Lower lobe of right lung (tissue), 2 donors: Measurements from ENCODE around the gene SSH2. TPM values are rescaled to one million over a fixed set of nuclear protein-coding genes. Genes with fewer than 3 reads are reported as not detected.

ENCODE experiments used
- ATAC-seq, 2 donors: fragments of 200-7000 bp; cut with Tn5 transposase; one replicate each; pipeline ENCODE4 v1.9.1; 2020 to 2022; ENCODE audit warnings: mild to moderate bottlenecking in 2 of 2, moderate library complexity in 2 of 2
- DNase-seq: peaks from one replicate; pipeline ENCODE4 v3.0.0-alpha.2; 2020
- H3K27ac ChIP-seq: fragments of 200-600 bp; one replicate; pipeline ENCODE4 v1.8.0; 2022
- H3K27me3 ChIP-seq: fragments of 200-600 bp; one replicate; pipeline ENCODE4 v1.8.0; 2022; ENCODE audit warnings: low read depth
- H3K36me3 ChIP-seq: fragments of 200-600 bp; one replicate; pipeline ENCODE4 v1.8.0; 2022; ENCODE audit warnings: mild to moderate bottlenecking
- H3K4me1 ChIP-seq: fragments of 200-600 bp; one replicate; pipeline ENCODE4 v1.8.0; 2022
- H3K4me3 ChIP-seq: fragments of 200-600 bp; one replicate; pipeline ENCODE4 v1.8.0; 2022; ENCODE audit warnings: mild to moderate bottlenecking
- H3K9me3 ChIP-seq: fragments of 200-600 bp; one replicate; pipeline ENCODE4 v1.8.0; 2022
- intact Hi-C: fragments of 100-400 bp; cut with DNase I; formaldehyde crosslinking; loops from one replicate; pipeline ENCODE4 v1.11.0; 2022
- total RNA-seq: library from RNA; stranded (reverse); fragmentation: NEBNext Ultra II Directional; extraction: Animal tissue kit (Norgen Biotek cat#: 25700); gene quantifications from one replicate; pipeline ENCODE4 v1.2.1, GENCODE V29; 2021
- TF ChIP-seq, protein P1 (sequence below): fragments of 200-600 bp; IDR thresholded peaks from one replicate; pipeline ENCODE4 v1.8.0; 2022; ENCODE audit warnings: antibody characterized with exemption, mild to moderate bottlenecking
- donor health status: DM: no; HTN: yes; CAD: no; lungs with severe emphysema.

Gene SSH2
- total RNA-seq, 1 donor from 2014 or later: 105 TPM

DNA sequence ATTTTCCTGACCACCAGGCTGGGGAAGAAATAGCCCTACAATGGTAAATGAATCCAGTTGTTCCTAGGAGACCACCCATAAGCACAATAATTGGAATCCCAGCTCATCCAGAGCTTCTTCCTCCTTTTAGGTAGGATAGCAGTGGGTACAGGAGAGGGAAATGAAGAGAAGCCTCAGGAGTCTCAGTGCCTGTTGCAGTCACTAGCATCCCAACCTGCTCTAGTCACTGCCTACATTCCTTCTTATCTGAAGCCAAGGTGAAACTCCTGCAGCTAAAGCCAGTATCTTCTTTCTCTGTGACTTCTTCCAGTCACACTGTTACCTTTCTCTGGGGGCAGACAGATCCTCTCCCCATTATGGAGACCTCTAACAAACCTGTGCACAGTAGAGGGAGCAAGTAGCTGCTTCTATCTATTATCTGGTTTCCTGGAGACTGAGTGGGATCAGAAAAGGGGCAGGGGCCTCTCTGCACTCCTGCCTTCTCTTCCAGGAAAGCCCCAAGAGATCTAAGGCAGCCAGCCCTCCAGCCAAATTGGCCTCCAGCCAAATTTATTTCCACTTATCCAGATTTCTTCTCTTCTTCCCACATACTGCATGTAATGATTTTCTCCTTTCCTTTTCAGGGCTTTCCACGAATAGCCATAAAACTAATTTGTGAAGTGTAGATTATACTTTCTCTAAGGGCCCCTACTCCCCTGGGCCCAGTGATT, 85.5 kb downstream of the SSH2 start:
- no peaks in the 10 kb centered on the region for H3K36me3 ChIP-seq
- no peak overlapping the region for H3K27ac ChIP-seq
- TF ChIP-seq, protein P1, sequence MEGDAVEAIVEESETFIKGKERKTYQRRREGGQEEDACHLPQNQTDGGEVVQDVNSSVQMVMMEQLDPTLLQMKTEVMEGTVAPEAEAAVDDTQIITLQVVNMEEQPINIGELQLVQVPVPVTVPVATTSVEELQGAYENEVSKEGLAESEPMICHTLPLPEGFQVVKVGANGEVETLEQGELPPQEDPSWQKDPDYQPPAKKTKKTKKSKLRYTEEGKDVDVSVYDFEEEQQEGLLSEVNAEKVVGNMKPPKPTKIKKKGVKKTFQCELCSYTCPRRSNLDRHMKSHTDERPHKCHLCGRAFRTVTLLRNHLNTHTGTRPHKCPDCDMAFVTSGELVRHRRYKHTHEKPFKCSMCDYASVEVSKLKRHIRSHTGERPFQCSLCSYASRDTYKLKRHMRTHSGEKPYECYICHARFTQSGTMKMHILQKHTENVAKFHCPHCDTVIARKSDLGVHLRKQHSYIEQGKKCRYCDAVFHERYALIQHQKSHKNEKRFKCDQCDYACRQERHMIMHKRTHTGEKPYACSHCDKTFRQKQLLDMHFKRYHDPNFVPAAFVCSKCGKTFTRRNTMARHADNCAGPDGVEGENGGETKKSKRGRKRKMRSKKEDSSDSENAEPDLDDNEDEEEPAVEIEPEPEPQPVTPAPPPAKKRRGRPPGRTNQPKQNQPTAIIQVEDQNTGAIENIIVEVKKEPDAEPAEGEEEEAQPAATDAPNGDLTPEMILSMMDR: no peak
- no peaks in the 10 kb centered on the region for H3K4me1 ChIP-seq
- intact Hi-C loops: no loop called here
- no peak for DNase-seq
- no peak for ATAC-seq
- H3K27me3 ChIP-seq: no peaks in the 10 kb centered on the region
- H3K4me3 ChIP-seq: no peak overlapping the region
- no peaks in the 10 kb centered on the region for H3K9me3 ChIP-seq

DNA sequence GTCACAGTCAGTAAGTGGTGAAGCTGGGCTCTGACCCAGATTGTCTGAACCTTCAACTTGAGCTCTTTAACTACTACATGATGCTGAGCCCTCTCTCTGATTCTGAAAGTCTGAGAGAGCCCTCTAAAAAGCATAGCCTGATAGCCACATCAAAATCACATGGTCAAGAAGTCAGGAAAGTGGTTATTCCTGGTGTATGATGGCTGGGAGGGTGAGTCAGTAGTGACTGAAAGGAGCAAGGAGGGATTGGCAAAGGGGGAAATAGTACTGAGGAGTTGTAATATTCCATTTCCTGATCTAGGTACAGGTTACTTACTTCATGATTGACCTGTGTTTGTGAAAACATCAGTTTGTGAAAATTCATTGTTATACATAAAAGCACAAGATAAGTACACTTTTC, 89.1 kb downstream of the SSH2 start:
- H3K9me3 ChIP-seq: no peaks in the 10 kb centered on the region
- no peaks in the 10 kb centered on the region for H3K36me3 ChIP-seq
- H3K27me3 ChIP-seq: no peaks in the 10 kb centered on the region
- ATAC-seq (no peak), DNase-seq (no peak)
- intact Hi-C loops: no loop called here
- H3K27ac ChIP-seq: no peak overlapping the region
- H3K4me1 ChIP-seq: no peaks in the 10 kb centered on the region
- no peak overlapping the region for H3K4me3 ChIP-seq
- TF ChIP-seq, protein P1: no peak

DNA sequence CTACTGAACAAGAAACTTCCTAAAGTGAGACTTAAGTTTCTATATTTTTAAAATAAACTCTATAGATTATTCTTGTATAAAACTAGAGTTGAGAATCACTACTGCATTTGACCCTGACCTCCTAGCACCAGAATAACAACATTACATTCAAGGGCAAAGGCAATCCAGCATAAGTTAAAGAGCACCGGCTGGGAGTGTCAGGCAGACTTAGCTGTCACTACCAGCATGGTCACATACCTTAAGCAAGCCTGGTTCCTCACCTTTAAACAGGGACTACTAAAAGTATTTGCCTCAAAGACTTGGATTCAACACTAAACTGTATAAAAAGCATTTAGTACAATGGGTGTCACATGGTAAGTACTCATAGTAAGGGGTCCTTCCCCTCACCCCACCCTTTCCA, 90.4 kb downstream of the SSH2 start:
- Histone ChIP-seq H3K27me3 (no peaks in the 10 kb centered on the region), H3K36me3 (no peaks in the 10 kb centered on the region), H3K9me3 (no peaks in the 10 kb centered on the region), H3K4me1 (no peaks in the 10 kb centered on the region), H3K4me3 (no peak overlapping the region), H3K27ac (no peak overlapping the region)
- intact Hi-C loops: no loop called here
- no peak for DNase-seq
- TF ChIP-seq, protein P1: no peak
- no peak for ATAC-seq

DNA sequence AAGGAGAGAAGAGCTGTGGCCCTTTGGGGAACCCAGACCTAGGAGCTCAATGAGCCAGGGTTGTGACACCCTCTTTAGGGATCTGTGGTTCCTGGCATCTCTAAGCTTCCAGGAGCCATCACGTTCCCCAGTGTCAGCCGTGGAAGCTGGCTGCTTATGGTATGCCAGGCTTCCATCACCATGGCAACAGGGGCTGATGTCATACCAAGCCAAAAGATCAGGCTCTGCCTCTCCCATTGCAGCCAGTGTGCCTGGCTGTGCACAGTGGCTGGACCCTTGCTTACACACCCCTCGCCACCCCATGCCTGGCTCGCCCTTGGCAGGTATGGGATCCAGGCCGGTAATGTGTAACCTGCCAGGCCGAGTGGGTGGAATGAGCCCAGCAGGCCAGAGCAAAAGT, 91.1 kb downstream of the SSH2 start:
- Histone ChIP-seq H3K27ac (no peak overlapping the region), H3K4me3 (no peak overlapping the region), H3K27me3 (no peaks in the 10 kb centered on the region), H3K36me3 (no peaks in the 10 kb centered on the region), H3K4me1 (no peaks in the 10 kb centered on the region), H3K9me3 (no peaks in the 10 kb centered on the region)
- intact Hi-C loops: no loop called here
- peak; percentile 42 to 64 for ATAC-seq
- peak; percentile 45 for DNase-seq
- TF ChIP-seq, protein P1: no peak

DNA sequence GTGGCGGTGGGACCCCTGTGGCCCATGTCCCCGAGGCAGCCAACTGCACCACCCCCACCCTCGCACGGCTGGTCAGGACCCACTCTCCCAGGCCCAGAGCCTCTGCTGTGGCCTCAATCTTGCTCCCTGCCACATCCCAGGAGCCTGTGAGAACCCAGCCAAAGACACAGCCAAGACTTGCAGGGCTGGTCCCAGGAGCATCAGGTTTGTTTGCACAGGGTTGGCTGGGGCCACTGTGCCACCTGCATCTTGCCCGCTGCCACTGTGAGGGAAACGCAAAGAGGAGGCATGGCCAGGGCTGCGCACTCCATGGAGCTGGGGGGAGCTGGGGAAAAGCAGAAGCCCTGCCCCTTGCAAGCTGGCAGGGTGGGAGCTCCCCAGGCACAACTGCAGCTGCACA, 92.5 kb downstream of the SSH2 start:
- Histone ChIP-seq H3K9me3 (no peaks in the 10 kb centered on the region), H3K27me3 (no peaks in the 10 kb centered on the region), H3K36me3 (no peaks in the 10 kb centered on the region), H3K27ac (no peak overlapping the region), H3K4me1 (no peaks in the 10 kb centered on the region), H3K4me3 (no peak overlapping the region)
- DNase-seq (no peak), ATAC-seq (peak in 1 of 2 donors; percentile 23)
- intact Hi-C loops: no loop called here
- TF ChIP-seq, protein P1: no peak
